ENCODE measurements around the gene TRIM48. TPM values are rescaled to one million over a fixed set of nuclear protein-coding genes. Genes with fewer than 3 reads are reported as not detected.
"Not testable (repeated sequence)": the region's sequence is repeated elsewhere in the genome, so short reads cannot be mapped to it uniquely, and the experiment has no call there.

The TRIM48 gene, protein sequence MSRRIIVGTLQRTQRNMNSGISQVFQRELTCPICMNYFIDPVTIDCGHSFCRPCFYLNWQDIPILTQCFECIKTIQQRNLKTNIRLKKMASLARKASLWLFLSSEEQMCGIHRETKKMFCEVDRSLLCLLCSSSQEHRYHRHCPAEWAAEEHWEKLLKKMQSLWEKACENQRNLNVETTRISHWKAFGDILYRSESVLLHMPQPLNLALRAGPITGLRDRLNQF
- total RNA-seq (2012; rRNA removed) = not detected in 2 replicates
- polyA plus RNA-seq (2012; rRNA removed) = not detected in 2 replicates
- polyA plus RNA-seq (2012; cell fraction: cytosol; rRNA removed) = not detected in 2 replicates
- not detected in 2 replicates for polyA plus RNA-seq (2012; cell fraction: nucleus; rRNA removed; ENCODE audit: low replicate concordance)
- Bru-seq, nascent RNA = not detected
- not detected for BruChase-seq, experiment 1, labeled RNA remaining after a 6-hour chase
- not detected for BruChase-seq, experiment 2, labeled RNA remaining after a 2-hour chase
- long read RNA-seq = 0 reads

DNA sequence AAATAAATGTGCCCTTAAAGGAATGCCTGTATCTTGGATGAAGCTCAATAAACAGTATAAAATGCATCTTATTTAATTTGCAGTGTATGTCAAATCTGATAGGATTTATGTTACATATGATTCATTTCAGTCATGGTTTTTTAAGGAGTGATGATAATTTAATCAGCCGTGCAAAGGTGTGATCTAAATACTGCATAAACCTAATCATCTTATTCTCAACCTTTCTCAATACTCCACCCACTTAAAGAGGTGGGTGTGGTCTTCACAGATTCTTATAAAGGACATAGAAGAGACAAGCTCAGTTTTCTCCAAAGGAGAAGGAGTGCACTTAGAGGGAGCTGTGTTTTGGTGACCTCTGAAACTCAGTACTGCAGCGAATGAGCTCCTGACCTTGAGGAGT is at the start of gene TRIM48:
Gene TRIM48, plus strand, starts transcription at position 301 of the 400 bp plus-strand sequence. CDS start 113 bp downstream, outside the sequence.
- H2BK15ac ChIP-seq (ENCODE audit: low read depth, low read length); H3K9ac ChIP-seq (ENCODE audit: low read depth, low read length); H3K23ac ChIP-seq (ENCODE audit: low read depth, low read length); H2AK9ac ChIP-seq (replicated peaks; ENCODE audit: low read depth, low read length, poor library complexity); H2AFZ ChIP-seq (replicated peaks; ENCODE audit: low read length, poor library complexity); H3K18ac ChIP-seq (ENCODE audit: low read depth, low read length); POLR2A ChIA-PET (ENCODE audit: unreplicated experiment); H3K36me3 ChIP-seq (ENCODE audit: control insufficient read depth, insufficient read depth, low read length); ATAC-seq (ENCODE audit: low read depth); H3K4me3 ChIP-seq (ENCODE audit: insufficient read depth, low read depth, low read length); H3K27ac ChIP-seq (ENCODE audit: insufficient read depth, low read length); H3K4ac ChIP-seq (ENCODE audit: low read depth, low read length); H3K56ac ChIP-seq (ENCODE audit: extremely low read depth, insufficient read depth, low read length); H2BK120ac ChIP-seq (ENCODE audit: low read depth, low read length); H4K20me1 ChIP-seq (ENCODE audit: insufficient read depth, low read length); H3K14ac ChIP-seq (replicated peaks; ENCODE audit: low read depth, low read length); in situ Hi-C loops (cut with MboI; ENCODE audit: low sequenced_read_pairs); H3K9me3 ChIP-seq (ENCODE audit: control insufficient read depth, insufficient read depth, low read length); H4K5ac ChIP-seq (ENCODE audit: low read depth, low read length); intact Hi-C loops (cut with micrococcal nuclease); CTCF ChIA-PET; H4K91ac ChIP-seq (ENCODE audit: insufficient read depth, low read depth, low read length); BruUV-seq (replicated peaks); H3K4me2 ChIP-seq (ENCODE audit: low read depth, low read length); H3K79me1 ChIP-seq (ENCODE audit: low read depth in 1 of 2, low read length in 2 of 2); DNase-seq; H4K8ac ChIP-seq (ENCODE audit: low read depth in 2 of 2, low read length in 2 of 2); H3K9me1 ChIP-seq (ENCODE audit: insufficient read depth, low read length); H2BK20ac ChIP-seq (ENCODE audit: low read depth, low read length); H3K27me3 ChIP-seq (ENCODE audit: control insufficient read depth, insufficient read depth, low read length); H3K4me1 ChIP-seq (ENCODE audit: control insufficient read depth, insufficient read depth, low read length); H2BK5ac ChIP-seq (ENCODE audit: low read depth, low read length, poor library complexity, severe bottlenecking); H2AK5ac ChIP-seq (ENCODE audit: low read depth, low read length); dilution Hi-C loops (cut with HindIII; ENCODE audit: low sequenced_read_pairs, unreplicated experiment): not testable (repeated sequence)
- no CpG with 5 or more reads among the region's 2 CpGs for WGBS, 2 experiments (ENCODE audit: extremely low coverage in 2 of 2, insufficient read length in 1 of 2)

DNA sequence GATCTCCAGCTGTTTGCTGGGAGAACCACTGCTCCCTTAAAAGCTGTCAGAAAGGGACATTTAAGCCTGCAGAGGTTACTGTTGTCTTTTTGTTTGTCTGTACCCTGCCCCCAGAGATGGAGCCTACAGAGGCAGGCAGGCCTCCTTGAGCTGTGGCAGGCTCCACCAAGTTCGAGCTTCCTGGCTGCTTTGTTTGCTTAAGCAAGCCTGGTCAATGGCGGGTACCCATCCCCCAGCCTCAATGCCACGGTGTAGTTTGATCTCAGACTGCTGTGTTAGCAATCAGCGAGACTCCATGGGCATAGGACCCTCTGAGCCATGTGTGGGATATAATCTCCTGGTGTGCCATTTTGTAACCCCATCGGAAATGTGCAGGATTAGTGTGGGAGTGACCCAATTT is 23.6 kb upstream of the TRIM48 start:
- BruUV-seq (replicated peaks); ATAC-seq (ENCODE audit: low read depth); H2BK15ac ChIP-seq (ENCODE audit: low read depth, low read length); H3K14ac ChIP-seq (replicated peaks; ENCODE audit: low read depth, low read length); H3K9me3 ChIP-seq (ENCODE audit: control insufficient read depth, insufficient read depth, low read length); H3K4me1 ChIP-seq (ENCODE audit: control insufficient read depth, insufficient read depth, low read length); H3K23ac ChIP-seq (ENCODE audit: low read depth, low read length); H3K18ac ChIP-seq (ENCODE audit: low read depth, low read length); H3K4me2 ChIP-seq (ENCODE audit: low read depth, low read length); H4K8ac ChIP-seq (ENCODE audit: low read depth in 2 of 2, low read length in 2 of 2); DNase-seq; H3K9ac ChIP-seq (ENCODE audit: low read depth, low read length); H3K79me1 ChIP-seq (ENCODE audit: low read depth in 1 of 2, low read length in 2 of 2); H2AK9ac ChIP-seq (replicated peaks; ENCODE audit: low read depth, low read length, poor library complexity); dilution Hi-C loops (cut with HindIII; ENCODE audit: low sequenced_read_pairs, unreplicated experiment); intact Hi-C loops (cut with micrococcal nuclease); H3K9me1 ChIP-seq (ENCODE audit: insufficient read depth, low read length); H2AK5ac ChIP-seq (ENCODE audit: low read depth, low read length); H4K20me1 ChIP-seq (ENCODE audit: insufficient read depth, low read length); H4K91ac ChIP-seq (ENCODE audit: insufficient read depth, low read depth, low read length); in situ Hi-C loops (cut with MboI; ENCODE audit: low sequenced_read_pairs); H3K4me3 ChIP-seq (ENCODE audit: insufficient read depth, low read depth, low read length); H3K27me3 ChIP-seq (ENCODE audit: control insufficient read depth, insufficient read depth, low read length); POLR2A ChIA-PET (ENCODE audit: unreplicated experiment); H2BK5ac ChIP-seq (ENCODE audit: low read depth, low read length, poor library complexity, severe bottlenecking); CTCF ChIA-PET; H4K5ac ChIP-seq (ENCODE audit: low read depth, low read length); H2BK120ac ChIP-seq (ENCODE audit: low read depth, low read length); H3K56ac ChIP-seq (ENCODE audit: extremely low read depth, insufficient read depth, low read length); H3K27ac ChIP-seq (ENCODE audit: insufficient read depth, low read length); H3K4ac ChIP-seq (ENCODE audit: low read depth, low read length); H3K36me3 ChIP-seq (ENCODE audit: control insufficient read depth, insufficient read depth, low read length); H2BK20ac ChIP-seq (ENCODE audit: low read depth, low read length); H2AFZ ChIP-seq (replicated peaks; ENCODE audit: low read length, poor library complexity): not testable (repeated sequence)
- WGBS, 2 experiments (ENCODE audit: extremely low coverage in 2 of 2, insufficient read length in 1 of 2) = 10% methylated on average over 2 of the region's 5 CpGs; no CpG with 5 or more reads in 1 of the 2 experiments

Measured in IMR-90 (cell line).